GM12873 (cell line): ENCODE measurements around the gene SERPINF2.

Experiments
- CTCF ChIP-seq: IDR thresholded peaks from 2 replicates; pipeline ENCODE4 v1.5.1; 2012; ENCODE audit warnings: low read depth, mild to moderate bottlenecking, moderate library complexity, low read length, control low read depth; ENCODE audit not compliant: insufficient read depth; ENCODE audit errors: missing control alignments

The SERPINF2 gene

GRCh38 chr17:1744551-1745512 lies 2.2 kb downstream of the SERPINF2 start:
- no peak for TF ChIP-seq CTCF

GRCh38 chr17:1745513-1746020 lies 2.9 kb downstream of the SERPINF2 start:
- no peak for TF ChIP-seq CTCF

GRCh38 chr17:1746975-1747543 lies 4.4 kb downstream of the SERPINF2 start:
- TF ChIP-seq CTCF = no peak

GRCh38 chr17:1750628-1751027 lies 8.0 kb downstream of the SERPINF2 start:
- no peak for TF ChIP-seq CTCF

GRCh38 chr17:1752425-1753262 lies 10.0 kb downstream of the SERPINF2 start:
- TF ChIP-seq CTCF = no peak

- TF ChIP-seq CTCF = no peak
Observed at GRCh38 chr17:1753767-1754429, 11.2 kb downstream of the SERPINF2 start.
